H1 (cell line): ENCODE measurements around the gene RERE. TPM values are rescaled to one million over a fixed set of nuclear protein-coding genes. Genes with fewer than 3 reads are reported as not detected.

ENCODE experiments used
- CBX5 ChIP-seq: fragments of 300-800, 300-1000 bp; sonication (generic); IDR thresholded peaks from 2 replicates; pipeline ENCODE4 v1.7.1; 2016; ENCODE audit warnings: antibody characterized with exemption, low read length, low read depth
- CBX8 ChIP-seq: fragments of 300-800, 300-1000 bp; sonication (generic); IDR thresholded peaks from 2 replicates; pipeline ENCODE4 v1.7.1; 2016; ENCODE audit warnings: low read depth, low read length, borderline replicate concordance
- CHD7 ChIP-seq: fragments of 300-600 bp; sonication (generic); IDR thresholded peaks from 2 replicates; pipeline ENCODE4 v1.7.1; 2012; ENCODE audit warnings: low read length, moderate library complexity, mild to moderate bottlenecking, inconsistent platforms; ENCODE audit not compliant: insufficient replicate concordance
- GTF2F1 ChIP-seq: IDR thresholded peaks from 2 replicates; pipeline ENCODE4 v1.6.1; 2012; ENCODE audit warnings: low read depth, low read length, improper control_type of control experiment, borderline replicate concordance
- JUN ChIP-seq: IDR thresholded peaks from 2 replicates; pipeline ENCODE4 v1.6.1; 2011; ENCODE audit warnings: low read depth, mild to moderate bottlenecking, improper control_type of control experiment, low read length
- MAFK ChIP-seq: IDR thresholded peaks from 2 replicates; pipeline ENCODE4 v1.6.1; 2012; ENCODE audit warnings: low read depth, mild to moderate bottlenecking, improper control_type of control experiment, low read length
- NANOG ChIP-seq: IDR thresholded peaks from 2 replicates; pipeline ENCODE4 v1.6.1; 2011; ENCODE audit warnings: low read length, low read depth, mild to moderate bottlenecking, inconsistent platforms; ENCODE audit not compliant: insufficient read depth, poor library complexity, severe bottlenecking
- RAD21 ChIP-seq, 2 experiments: IDR thresholded peaks in 1 of 2; conservative IDR thresholded peaks in 1 of 2; 2 replicates each; pipeline ENCODE4 v1.6.1; 2011; ENCODE audit warnings: low read depth in 2 of 2, low read length in 2 of 2, improper control_type of control experiment in 1 of 2, inconsistent platforms in 1 of 2, mild to moderate bottlenecking in 1 of 2, moderate library complexity in 1 of 2
- RXRA ChIP-seq: IDR thresholded peaks from 2 replicates; pipeline ENCODE4 v1.6.1; 2011; ENCODE audit warnings: low read depth, mild to moderate bottlenecking, low read length, moderate library complexity; ENCODE audit not compliant: insufficient read depth
- SAP30 ChIP-seq: fragments of 300-600 bp; sonication (generic); IDR thresholded peaks from 2 replicates; pipeline ENCODE4 v1.7.1; 2012; ENCODE audit warnings: low read length, moderate library complexity, mild to moderate bottlenecking, inconsistent platforms; ENCODE audit not compliant: insufficient read depth, insufficient replicate concordance
- SIRT6 ChIP-seq: IDR thresholded peaks from one replicate; pipeline ENCODE4 v1.7.1; 2012; ENCODE audit warnings: low read length, inconsistent platforms
- TEAD4 ChIP-seq: IDR thresholded peaks from 2 replicates; pipeline ENCODE4 v1.6.1; 2012; ENCODE audit warnings: low read depth, low read length, inconsistent platforms, mixed read lengths
- polyA plus RNA-seq, 7 experiments: library from polyadenylated mRNA; depleted of rRNA in 3 of 7; stranded (reverse) in 5 of 7; unstranded in 2 of 7; fragments of >200 nt in 5 of 7; fragments of 200-250 nt in 2 of 7; gene quantifications; 1 replicate in 5 of 7; 2 replicates in 1 of 7; 4 replicates in 1 of 7; pipeline versions ENCODE4 v1.2.1 to v1.2.3, GENCODE V29; 2011 to 2013; ENCODE audit warnings: missing spikeins in 2 of 7, mixed read lengths in 2 of 7
- total RNA-seq: library from RNA; stranded (reverse); fragmentation: NEBNext Ultra II Directional; extraction: Animal tissue kit (Norgen Biotek cat#: 25700); gene quantifications from 2 replicates; pipeline ENCODE4 v1.2.1, GENCODE V29; 2021

RERE gene
- total and polyA plus RNA-seq, 2 of the 8 experiments (the other 6 are each of a cell fraction or from before 2014, with no cell fraction given), result 15.3 to 142 TPM

DNA sequence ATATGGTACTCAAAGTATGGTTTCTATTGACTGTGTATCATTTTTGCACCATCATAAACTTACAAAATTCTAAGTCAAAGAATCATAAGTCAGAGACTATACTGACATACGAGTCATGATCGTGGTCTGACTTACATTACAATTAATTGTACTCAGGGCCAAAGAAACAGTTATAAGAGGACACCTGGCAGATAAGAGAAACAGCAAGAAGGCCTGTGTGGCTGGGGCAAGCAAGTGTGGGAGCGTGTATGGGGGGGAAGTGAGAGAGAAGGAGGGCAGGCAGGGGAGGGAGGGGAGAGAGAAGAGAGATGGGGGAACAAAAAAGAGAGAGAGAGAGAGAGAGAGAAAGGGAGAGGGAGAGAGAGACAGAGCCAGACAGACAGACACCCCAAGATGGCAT lies 70.9 kb downstream of the RERE start (continued):
- no peak for TF ChIP-seq CHD7
- no peak for TF ChIP-seq SAP30
- no peak for TF ChIP-seq RXRA
- TF ChIP-seq MAFK, result no peak
- no peak for TF ChIP-seq NANOG
- no peak for TF ChIP-seq SIRT6
- TF ChIP-seq RAD21 (IDR thresholded peaks at IDR 0.05 in 1 of 2, conservative IDR thresholded peaks at IDR 0.05 in 1 of 2; ENCODE audit: low read depth in 2 of 2, low read length in 2 of 2), result no peak
- no peak for TF ChIP-seq GTF2F1
- no peak for TF ChIP-seq JUN
- TF ChIP-seq CBX8, result no peak
- TF ChIP-seq CBX5, result no peak
- no peak for TF ChIP-seq TEAD4
